DND-41 (cell line): Measurements from ENCODE around the gene GM2A.

Experiments
- EZH2 ChIP-seq: IDR thresholded peaks from 3 replicates; pipeline ENCODE4 v1.6.1; 2012; ENCODE audit warnings: borderline replicate concordance, low read depth, mild to moderate bottlenecking, moderate library complexity, low read length, inconsistent platforms; ENCODE audit not compliant: severe bottlenecking
- TF ChIP-seq, protein P1 (sequence below): IDR thresholded peaks from 2 replicates; pipeline ENCODE4 v1.5.1; 2012; ENCODE audit warnings: borderline replicate concordance, low read length, moderate library complexity, mild to moderate bottlenecking; ENCODE audit not compliant: poor library complexity, severe bottlenecking; ENCODE audit errors: extremely low read depth

GRCh38 chr5:151254556-151254955 lies 1.6 kb downstream of the GM2A start:
- TF ChIP-seq, protein P1, sequence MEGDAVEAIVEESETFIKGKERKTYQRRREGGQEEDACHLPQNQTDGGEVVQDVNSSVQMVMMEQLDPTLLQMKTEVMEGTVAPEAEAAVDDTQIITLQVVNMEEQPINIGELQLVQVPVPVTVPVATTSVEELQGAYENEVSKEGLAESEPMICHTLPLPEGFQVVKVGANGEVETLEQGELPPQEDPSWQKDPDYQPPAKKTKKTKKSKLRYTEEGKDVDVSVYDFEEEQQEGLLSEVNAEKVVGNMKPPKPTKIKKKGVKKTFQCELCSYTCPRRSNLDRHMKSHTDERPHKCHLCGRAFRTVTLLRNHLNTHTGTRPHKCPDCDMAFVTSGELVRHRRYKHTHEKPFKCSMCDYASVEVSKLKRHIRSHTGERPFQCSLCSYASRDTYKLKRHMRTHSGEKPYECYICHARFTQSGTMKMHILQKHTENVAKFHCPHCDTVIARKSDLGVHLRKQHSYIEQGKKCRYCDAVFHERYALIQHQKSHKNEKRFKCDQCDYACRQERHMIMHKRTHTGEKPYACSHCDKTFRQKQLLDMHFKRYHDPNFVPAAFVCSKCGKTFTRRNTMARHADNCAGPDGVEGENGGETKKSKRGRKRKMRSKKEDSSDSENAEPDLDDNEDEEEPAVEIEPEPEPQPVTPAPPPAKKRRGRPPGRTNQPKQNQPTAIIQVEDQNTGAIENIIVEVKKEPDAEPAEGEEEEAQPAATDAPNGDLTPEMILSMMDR, result no peak
- TF ChIP-seq EZH2, result no peak
